HG03439 (cell line): ENCODE data around the gene ZNF619.
A peak's percentile ranks its signal among the peaks of the same experiment; 100 is the strongest.
"Not testable (repeated sequence)": the region's sequence is repeated elsewhere in the genome, so short reads cannot be mapped to it uniquely, and the experiment has no call there.

Experiments
- ATAC-seq: cut with Tn5 transposase; IDR thresholded peaks from one replicate; pipeline ENCODE4 v1.9.1; 2021; ENCODE audit warnings: mild to moderate bottlenecking, moderate library complexity; ENCODE audit not compliant: unreplicated experiment

Gene ZNF619

DNA sequence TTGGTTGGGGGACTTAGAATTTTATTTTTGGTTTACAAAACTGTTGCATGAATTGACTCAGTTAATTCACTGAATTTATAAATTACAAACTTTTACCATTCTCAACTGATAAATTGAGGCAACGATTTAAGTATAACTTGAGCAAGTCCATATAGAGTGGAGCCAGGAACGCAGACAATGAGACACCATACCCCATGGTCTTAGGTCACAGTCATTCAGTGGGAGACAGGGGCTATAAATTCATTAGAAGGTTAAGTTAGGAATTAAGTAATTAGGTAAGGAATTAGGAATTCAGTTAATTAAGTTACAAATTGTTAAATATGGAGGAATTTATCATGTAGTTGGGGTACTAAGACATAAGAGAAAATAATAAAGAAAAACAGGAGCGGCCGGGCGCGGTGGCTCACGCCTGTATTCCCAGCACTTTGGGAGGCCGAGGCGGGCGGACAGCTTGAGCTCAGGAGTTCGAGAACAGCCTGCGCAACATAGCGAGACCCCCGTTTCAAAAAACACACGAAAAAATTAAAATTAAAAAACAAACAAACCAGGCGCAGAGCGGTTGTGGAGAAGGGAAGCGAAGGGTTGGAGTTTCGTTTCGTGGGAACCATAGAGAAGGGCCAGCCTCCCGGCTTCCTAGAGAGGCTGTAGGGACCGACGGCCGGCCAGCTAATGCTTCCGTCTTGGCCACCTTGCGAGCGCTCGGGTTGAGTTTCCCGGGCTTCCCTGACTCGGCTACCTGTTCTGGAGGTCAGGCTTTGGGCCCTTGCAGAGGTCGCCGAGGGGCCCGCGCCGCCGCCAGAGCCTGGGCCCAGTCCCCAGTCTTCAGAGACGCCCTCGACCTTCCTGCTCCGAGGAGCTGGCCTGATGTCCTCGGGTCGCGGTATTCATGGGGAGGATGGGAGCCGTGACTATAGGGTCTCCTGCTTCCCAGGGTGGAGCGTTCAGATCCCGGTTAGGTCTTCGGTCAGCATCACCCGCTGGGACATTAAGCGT lies at the start of gene ZNF619:
Gene ZNF619 (plus strand): TSS at position 645 of the 993 bp plus-strand sequence. CDS start 858 bp downstream, outside the sequence.
- peak; percentile 79 for ATAC-seq

DNA sequence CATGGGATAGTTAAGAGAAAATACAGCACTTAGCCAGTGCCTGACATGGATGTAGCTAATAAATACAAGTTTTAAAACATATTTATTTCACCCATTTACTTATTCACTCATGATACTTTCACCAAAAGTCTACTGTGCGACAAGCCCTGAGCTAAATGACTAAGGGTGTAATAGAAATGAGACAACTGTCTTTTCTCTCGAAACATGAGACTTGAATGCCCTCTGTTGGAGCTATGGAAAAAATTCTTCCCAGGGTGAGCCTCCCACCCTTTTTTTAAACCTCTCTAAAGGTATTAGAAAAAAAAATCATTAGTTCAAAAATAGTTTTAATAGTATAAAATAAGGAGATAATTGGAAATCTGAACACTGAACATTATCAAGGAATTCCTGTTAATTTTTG lies 44.1 kb upstream of the ZNF619 start:
- no peak for ATAC-seq

DNA sequence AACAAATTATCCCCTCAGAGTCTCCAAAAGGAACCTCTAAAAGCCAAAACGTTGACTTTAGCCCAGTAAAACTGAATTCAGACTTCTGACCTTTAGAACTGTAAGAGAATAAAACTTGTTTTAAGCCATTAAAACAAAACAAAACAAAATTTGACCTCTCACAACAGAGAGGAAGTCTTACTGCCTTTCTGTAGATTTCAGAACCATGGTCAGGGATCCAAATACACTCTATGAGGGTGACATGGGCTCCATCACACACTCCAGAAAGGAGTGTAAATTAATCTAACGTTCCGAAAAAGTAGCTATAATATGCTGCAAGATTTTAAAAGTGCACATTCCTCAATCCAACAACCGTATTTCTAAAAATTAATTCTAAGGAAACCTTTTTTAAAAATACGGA lies 39.0 kb upstream of the ZNF619 start:
- ATAC-seq: no peak

GRCh38 chr3:40445062-40445461 lies 31.9 kb upstream of the ZNF619 start:
- ATAC-seq: no peak

DNA sequence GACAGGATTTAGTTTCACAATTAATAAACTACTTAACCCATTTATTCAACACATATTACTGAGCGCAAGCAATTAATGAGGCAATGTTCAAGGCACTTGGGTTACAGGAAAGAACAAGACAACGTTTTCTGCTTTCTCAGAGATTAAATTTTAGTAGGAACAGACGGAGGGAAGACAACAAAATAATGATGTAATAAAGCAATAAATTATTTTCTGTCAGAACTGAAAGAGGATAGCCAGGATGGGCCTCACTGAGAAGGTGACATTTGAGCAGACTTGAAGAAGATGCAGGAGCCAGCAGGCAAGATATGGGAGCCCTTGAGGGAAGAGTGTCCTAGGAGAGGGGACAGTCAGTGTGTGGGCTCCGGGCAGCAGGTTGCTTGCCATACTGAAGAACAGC lies 31.0 kb upstream of the ZNF619 start:
- no peak for ATAC-seq

GRCh38 chr3:40450438-40450837 lies 26.5 kb upstream of the ZNF619 start:
- ATAC-seq: no peak

DNA sequence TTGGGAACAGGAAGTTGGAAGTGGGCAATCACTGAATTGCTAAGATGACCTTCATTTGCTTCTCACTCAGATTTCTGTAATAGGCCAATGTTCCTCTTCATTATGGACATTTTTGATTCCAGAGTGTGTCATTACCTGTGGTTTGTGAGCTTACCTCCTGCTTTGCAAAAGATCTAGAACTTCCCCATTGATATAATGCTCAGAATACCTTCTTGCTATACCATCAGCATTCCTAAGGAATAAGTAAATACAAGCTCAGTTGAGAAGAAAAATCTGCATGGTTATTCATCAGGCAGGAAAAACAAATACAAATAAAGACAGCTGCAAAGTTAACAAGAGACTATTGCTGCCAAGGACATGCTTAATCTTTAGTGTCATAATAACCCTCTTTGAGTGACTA lies 25.4 kb upstream of the ZNF619 start:
- no peak for ATAC-seq

GRCh38 chr3:40452057-40452456 lies 24.9 kb upstream of the ZNF619 start:
- ATAC-seq: no peak

DNA sequence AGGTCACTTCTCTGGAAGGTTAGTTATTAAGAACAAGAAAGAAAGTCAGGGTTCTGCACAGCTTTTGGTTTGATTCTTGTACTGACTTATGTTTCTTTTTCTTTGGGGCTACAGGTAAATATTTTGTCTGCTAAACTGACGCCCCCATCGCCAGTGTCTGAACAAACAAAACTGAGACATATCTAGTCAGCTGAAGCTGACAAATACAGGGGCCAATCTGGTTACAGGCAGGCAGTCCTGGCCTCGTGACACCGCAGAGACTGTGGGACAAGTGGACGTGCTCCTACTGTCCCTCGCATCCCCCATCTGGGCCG lies 24.4 kb upstream of the ZNF619 start:
- ATAC-seq: no peak

GRCh38 chr3:40452876-40453730 lies 23.8 kb upstream of the ZNF619 start:
- peak; percentile 97 for ATAC-seq

DNA sequence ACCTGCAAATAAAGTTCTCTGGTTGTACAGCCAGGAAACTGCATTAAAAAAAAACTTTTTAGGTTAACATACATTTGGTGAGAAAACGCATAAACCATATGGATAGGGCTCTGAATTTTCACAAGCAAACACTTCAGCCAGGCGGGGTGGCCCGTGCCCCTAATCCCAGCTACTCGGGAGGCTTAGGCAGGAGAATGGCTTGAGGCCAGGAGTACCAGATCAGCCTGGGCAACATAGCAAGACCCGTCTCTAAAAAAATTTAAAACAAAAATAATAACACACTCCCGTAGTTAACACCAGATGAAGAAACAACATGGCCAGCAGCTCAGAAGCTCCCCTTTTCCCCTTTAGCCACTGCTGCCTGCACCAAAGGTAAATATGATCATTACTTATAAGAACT lies 23.0 kb upstream of the ZNF619 start:
- ATAC-seq: no peak

DNA sequence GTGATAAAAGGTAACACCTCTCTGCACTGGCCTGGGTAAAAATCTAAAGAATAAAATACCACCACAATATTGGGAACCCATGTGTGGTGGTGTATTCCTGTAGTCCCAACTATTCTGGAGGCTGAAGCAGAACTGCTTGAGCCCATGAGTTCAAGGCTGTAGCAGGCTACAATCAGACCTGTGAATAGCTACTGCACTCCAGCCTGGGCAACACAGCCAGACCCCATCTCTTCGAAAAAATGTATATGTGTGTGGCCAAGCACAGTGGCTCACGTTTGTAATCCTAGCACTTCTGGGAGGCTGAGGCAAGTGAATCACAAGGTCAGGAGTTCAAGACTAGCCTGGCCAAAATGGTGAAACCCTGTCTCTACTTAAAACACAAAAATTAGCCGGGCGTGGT lies 21.6 kb upstream of the ZNF619 start:
- no peak for ATAC-seq

- ATAC-seq: no peak
Observed at GRCh38 chr3:40456279-40456939, 20.5 kb upstream of the ZNF619 start.

- ATAC-seq: peak; percentile 64
Observed at GRCh38 chr3:40456940-40457823, 19.7 kb upstream of the ZNF619 start, which contains the start of gene RPL14. TSS of gene RPL14 (plus strand) at chr3:40457339. CDS start at chr3:40457472, 133 bp downstream.

- no peak for ATAC-seq
Observed at GRCh38 chr3:40458473-40458872, 18.4 kb upstream of the ZNF619 start.

GRCh38 chr3:40460481-40460880 lies 16.4 kb upstream of the ZNF619 start:
- ATAC-seq: not testable (repeated sequence)

DNA sequence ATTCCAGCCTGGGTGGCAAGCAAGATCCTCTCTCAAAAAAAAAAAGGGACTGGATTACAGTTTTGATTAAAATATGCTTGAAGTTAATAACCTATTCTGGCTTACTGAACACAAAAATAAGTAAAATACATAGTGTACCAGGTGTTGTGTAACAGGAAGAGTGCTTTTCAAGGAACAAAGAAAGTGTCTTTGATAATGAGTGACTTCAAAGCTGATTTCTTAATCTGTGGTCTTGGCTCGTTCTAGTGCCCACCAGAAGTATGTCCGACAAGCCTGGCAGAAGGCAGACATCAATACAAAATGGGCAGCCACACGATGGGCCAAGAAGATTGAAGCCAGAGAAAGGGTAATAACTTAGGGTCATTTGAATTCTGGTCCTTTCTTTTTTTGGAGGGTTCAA lies 15.8 kb upstream of the ZNF619 start:
- no peak for ATAC-seq

DNA sequence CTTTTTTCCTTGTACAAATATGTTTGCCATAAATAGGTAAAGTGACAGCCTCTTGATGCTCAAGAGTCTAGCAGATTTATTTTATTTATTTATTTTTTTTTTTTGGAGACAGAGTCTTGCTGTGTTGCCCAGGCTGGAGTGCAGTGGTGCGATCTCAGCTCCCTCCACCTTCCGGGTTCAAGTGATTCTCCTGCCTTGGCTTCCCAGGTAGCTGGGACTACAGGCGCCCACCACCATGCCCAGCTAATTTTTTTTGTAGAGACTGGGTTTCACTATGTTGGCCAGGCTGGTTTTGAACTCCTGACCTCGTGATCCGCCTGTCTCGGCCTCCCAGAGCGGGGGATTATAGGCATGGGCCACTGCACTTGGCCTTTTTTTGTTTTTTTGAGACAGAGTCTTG lies 14.1 kb upstream of the ZNF619 start:
- ATAC-seq: not testable (repeated sequence)

DNA sequence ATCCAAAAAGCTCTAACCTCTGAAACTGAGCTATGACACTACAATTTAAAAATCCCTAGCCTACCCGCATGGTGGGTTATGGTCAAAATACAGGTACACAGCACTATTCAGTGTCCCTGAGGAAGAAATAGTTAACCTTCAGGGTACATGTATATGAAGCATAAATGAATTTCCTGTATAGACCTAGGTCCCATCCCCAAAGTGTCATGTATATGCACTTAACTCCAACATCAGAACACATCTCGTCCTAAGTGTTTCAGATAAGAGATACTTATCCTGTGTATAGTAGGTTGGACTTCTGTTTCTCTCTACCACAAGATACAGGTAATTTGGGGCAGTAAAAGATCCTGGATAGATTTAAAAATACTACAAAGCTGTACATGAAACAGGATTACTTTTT lies 13.3 kb upstream of the ZNF619 start:
- no peak for ATAC-seq
